ENCODE data around the gene KLC4. TPM values are rescaled to one million over a fixed set of nuclear protein-coding genes. Genes with fewer than 3 reads are reported as not detected.

Gene KLC4
- total RNA-seq, 1 donor from 2014 or later, result 19.8 TPM

DNA sequence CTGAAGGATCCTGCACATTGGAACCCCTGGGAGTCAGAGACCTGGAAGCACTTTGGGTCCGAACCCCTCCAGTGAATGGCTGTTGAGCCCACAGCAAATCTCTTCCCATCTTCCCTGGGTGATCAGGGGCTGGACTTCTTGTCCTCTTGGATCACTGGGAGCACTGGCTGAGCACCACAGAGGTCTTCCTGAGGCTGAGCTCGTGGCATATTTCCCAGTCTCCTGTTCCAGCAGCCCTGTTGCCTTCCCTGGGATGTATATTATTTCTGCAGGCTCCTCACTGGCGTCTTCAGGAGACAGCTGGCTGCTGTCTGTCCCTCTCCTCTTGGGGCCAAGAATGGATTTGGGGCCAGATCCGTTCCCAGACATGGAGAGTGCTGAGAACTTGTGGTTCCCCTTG, 60.1 kb downstream of the KLC4 start:
- no peak for DNase-seq
- ATAC-seq (ENCODE audit: low read depth), result no peak
- no peak overlapping the region for H3K4me3 Mint-ChIP-seq
- intact Hi-C loops (cut with micrococcal nuclease), result no loop called here
- H3K4me1 Mint-ChIP-seq, result no peaks in the 10 kb centered on the region
- CTCF ChIA-PET, result no interaction called here
- no peaks in the 10 kb centered on the region for H3K36me3 Mint-ChIP-seq (ENCODE audit: low read depth)
- POLR2A ChIA-PET, result no interaction called here
- H3K27me3 Mint-ChIP-seq, result peaks cover 9% of the 10 kb centered on the region
- TF ChIP-seq, protein P1, sequence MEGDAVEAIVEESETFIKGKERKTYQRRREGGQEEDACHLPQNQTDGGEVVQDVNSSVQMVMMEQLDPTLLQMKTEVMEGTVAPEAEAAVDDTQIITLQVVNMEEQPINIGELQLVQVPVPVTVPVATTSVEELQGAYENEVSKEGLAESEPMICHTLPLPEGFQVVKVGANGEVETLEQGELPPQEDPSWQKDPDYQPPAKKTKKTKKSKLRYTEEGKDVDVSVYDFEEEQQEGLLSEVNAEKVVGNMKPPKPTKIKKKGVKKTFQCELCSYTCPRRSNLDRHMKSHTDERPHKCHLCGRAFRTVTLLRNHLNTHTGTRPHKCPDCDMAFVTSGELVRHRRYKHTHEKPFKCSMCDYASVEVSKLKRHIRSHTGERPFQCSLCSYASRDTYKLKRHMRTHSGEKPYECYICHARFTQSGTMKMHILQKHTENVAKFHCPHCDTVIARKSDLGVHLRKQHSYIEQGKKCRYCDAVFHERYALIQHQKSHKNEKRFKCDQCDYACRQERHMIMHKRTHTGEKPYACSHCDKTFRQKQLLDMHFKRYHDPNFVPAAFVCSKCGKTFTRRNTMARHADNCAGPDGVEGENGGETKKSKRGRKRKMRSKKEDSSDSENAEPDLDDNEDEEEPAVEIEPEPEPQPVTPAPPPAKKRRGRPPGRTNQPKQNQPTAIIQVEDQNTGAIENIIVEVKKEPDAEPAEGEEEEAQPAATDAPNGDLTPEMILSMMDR (IDR thresholded peaks at IDR 0.05), result no peak
- H3K9me3 Mint-ChIP-seq, result no peaks in the 10 kb centered on the region
- no peak overlapping the region for H3K27ac Mint-ChIP-seq

DNA sequence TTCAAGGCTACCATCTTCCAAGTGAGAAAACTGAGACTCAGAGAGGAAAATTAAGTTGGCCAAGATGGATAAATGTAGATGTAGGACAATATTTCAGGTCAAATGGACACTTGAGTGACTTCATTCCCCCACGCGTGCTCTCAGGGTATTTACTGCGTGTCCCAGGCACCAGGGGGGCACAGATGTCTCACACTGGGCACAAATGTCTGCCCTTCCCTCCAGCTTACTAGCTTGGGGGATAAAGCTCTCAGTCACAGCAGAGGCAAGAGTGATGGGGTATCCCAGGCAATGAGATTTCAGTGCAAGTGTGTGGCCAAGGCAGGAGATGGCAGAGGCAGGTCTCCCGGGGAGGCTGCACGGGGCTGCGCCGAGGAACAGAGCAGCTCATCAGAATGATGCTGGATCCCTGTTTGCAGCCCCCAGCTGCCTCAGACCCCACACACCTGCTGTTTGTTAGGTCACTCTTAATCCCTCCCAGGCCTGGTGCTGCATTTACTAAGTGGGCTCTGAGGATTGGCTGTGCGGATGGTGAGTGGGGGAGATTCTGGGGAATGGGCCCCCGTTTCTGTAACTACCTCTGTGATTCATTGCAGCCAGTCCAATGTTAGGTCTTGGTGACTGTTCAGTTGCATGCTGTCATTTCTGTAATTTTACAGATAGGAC, 60.8 kb downstream of the KLC4 start:
- H3K27ac Mint-ChIP-seq, result no peak overlapping the region
- CTCF ChIA-PET, result no interaction called here
- no peak for ATAC-seq (ENCODE audit: low read depth)

DNA sequence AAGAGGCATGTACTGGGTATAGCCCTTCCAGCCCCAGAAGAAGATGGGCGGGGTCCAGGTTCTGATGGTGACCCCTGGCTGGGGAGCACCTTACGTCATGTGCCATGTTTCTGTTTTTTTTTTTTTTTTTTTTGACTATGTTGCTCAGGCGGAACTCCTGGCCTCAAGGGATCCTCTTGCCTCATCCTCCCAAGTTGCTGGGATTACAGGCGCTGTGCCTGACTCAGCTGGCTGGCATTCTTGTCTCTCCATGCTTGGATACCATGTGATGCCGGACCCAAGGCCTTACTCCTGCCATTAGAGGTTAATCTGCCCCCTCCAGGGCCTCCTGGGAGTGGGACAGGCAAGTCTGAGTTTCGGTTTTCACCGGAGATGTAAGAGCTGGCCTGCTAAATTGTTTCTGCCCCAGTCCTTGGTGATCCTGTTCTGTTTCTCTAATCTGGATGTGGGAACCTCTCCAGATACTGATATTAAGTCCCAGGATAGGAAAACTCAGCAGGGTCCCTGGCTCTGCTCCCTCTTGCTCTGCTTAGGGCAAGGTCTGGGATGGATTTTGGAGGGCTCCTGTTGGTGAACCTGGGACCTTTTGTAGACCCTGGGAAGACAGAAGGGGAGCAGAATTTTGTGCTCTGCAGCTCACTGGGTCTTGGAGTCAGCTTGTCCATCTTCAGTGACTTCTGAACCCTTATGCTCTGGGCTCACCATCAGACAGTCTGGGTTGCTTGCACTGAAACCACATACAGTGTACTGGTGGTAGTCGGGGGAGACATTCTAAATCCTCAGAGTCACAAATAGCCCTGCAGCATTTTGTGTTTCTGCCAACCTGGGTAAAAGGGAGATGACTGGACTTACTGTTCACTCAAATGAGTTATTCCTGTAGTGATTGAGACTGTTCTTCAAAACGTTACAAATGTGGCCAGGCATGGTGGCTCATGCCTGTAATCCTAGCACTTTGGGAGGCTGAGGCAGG, 61.8 kb downstream of the KLC4 start:
- Mint-ChIP-seq H3K27ac (no peak overlapping the region), H3K4me1 (no peaks in the 10 kb centered on the region), H3K9me3 (no peaks in the 10 kb centered on the region), H3K4me3 (no peak overlapping the region), H3K36me3 (ENCODE audit: low read depth) (no peaks in the 10 kb centered on the region), H3K27me3 (peaks cover 9% of the 10 kb centered on the region)
- no peak for ATAC-seq (ENCODE audit: low read depth)
- CTCF ChIA-PET, result no interaction called here
- no peak for DNase-seq
- intact Hi-C loops (cut with micrococcal nuclease), result no loop called here
- TF ChIP-seq, protein P1 (IDR thresholded peaks at IDR 0.05), result no peak
- POLR2A ChIA-PET, result interaction anchor here (0.6 kb wide), 1 partner anchor 197 kb away, joined by 3 read pairs; no protein-coding TSS in a partner anchor

More for the DNA sequence above, 60.8 kb downstream of the KLC4 start:
- POLR2A ChIA-PET, result no interaction called here
- intact Hi-C loops (cut with micrococcal nuclease), result no loop called here
- TF ChIP-seq, protein P1 (IDR thresholded peaks at IDR 0.05), result no peak
- H3K4me3 Mint-ChIP-seq, result no peak overlapping the region
- DNase-seq, result no peak
- no peaks in the 10 kb centered on the region for H3K9me3 Mint-ChIP-seq
- H3K27me3 Mint-ChIP-seq, result peaks cover 9% of the 10 kb centered on the region
- no peaks in the 10 kb centered on the region for H3K36me3 Mint-ChIP-seq (ENCODE audit: low read depth)
- no peaks in the 10 kb centered on the region for H3K4me1 Mint-ChIP-seq

DNA sequence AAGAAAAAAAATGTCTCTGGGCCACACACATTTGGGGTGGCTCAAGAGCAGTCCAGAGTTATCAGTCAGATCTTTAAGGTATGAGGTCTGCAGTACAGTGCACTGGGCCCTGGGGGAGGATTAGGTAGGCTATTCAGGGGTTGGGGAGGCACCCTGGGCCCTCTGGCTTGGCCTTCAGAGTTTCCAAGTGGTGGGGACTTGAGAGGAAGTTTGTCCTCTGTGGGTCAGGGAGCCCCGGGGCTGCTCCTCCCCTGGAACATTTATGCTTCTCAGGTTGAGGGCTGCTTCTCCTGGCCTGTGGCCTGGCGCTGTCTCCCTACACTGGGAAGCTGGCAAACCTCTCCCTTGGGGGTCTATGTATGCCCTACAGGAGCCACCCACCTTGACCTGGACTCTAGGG, 62.7 kb downstream of the KLC4 start:
- H3K4me3 Mint-ChIP-seq, result no peak overlapping the region
- H3K4me1 Mint-ChIP-seq, result no peaks in the 10 kb centered on the region
- ATAC-seq (ENCODE audit: low read depth), result no peak
- H3K27me3 Mint-ChIP-seq, result peaks cover 9% of the 10 kb centered on the region
- intact Hi-C loops (cut with micrococcal nuclease), result no loop called here
- H3K36me3 Mint-ChIP-seq (ENCODE audit: low read depth), result no peaks in the 10 kb centered on the region
- POLR2A ChIA-PET, result no interaction called here
- TF ChIP-seq, protein P1 (IDR thresholded peaks at IDR 0.05), result no peak
- no peak overlapping the region for H3K27ac Mint-ChIP-seq
- no peak for DNase-seq
- CTCF ChIA-PET, result no interaction called here
- H3K9me3 Mint-ChIP-seq, result no peaks in the 10 kb centered on the region
